Endothelial cell of umbilical vein (primary cell): ENCODE results near the gene PCLO. TPM values are rescaled to one million over a fixed set of nuclear protein-coding genes. Genes with fewer than 3 reads are reported as not detected.

Experiments
- BruUV-seq: library from RNA; stranded (reverse); fragments of 400-500 nt; replicated peaks from 2 replicates; lab custom pipeline; 2021; lab: Mats Ljungman, UMichigan
- CTCF ChIA-PET: fragments of 300-600, 350-600 bp; sonication (Branson Sonifier 250); formaldehyde crosslinking; loops from one replicate; lab custom pipeline; 2021; ENCODE audit warnings: antibody characterized with exemption, inconsistent platforms; lab: Charles Lee
- POLR2A ChIA-PET: fragments of 300-600, 350-600 bp; sonication (Branson Sonifier 250); formaldehyde crosslinking; loops from one replicate; lab custom pipeline; 2021; ENCODE audit warnings: antibody characterized with exemption, inconsistent platforms; lab: Charles Lee
- DNase-seq: peaks from one replicate; pipeline ENCODE4 v3.0.0-alpha.2; 2011; ENCODE audit warnings: low read depth, low spot score
- FAIRE-seq: peaks from 2 replicates; lab custom pipeline; 2011; peaks lifted over from hg19 to GRCh38; lab: Jason Lieb, UNC
- H2AFZ ChIP-seq: 2 replicates; pipeline ENCODE4 v1.6.0; 2012; ENCODE audit warnings: low read depth, low read length, control low read depth, inconsistent platforms
- H3K27ac ChIP-seq: 2 replicates; pipeline ENCODE4 v1.5.1; 2011; ENCODE audit warnings: low read depth, mild to moderate bottlenecking, control low read depth, low read length, moderate library complexity; ENCODE audit not compliant: insufficient read depth
- H3K27me3 ChIP-seq, 2 experiments: 2 replicates each; pipeline versions ENCODE4 v1.6.0 to v1.6.1; 2011; ENCODE audit warnings: low read length in 2 of 2, mixed read lengths in 1 of 2; ENCODE audit not compliant: control insufficient read depth in 2 of 2, insufficient read depth in 2 of 2
- H3K36me3 ChIP-seq, 2 experiments: 2 replicates in 1 of 2; 3 replicates in 1 of 2; pipeline ENCODE4 v1.5.1; 2011; ENCODE audit warnings: low read length in 2 of 2, mild to moderate bottlenecking in 1 of 2, moderate library complexity in 1 of 2; ENCODE audit not compliant: control insufficient read depth in 2 of 2, insufficient read depth in 2 of 2; ENCODE audit errors: extremely low read depth in 1 of 2
- H3K4me1 ChIP-seq: 3 replicates; pipeline ENCODE4 v1.5.1; 2011; ENCODE audit warnings: mild to moderate bottlenecking, low read length; ENCODE audit not compliant: control insufficient read depth, insufficient read depth; ENCODE audit errors: extremely low read depth
- H3K4me2 ChIP-seq: 2 replicates; pipeline ENCODE4 v1.6.1; 2011; ENCODE audit warnings: low read length, control low read depth, mixed read lengths; ENCODE audit not compliant: insufficient read depth
- H3K4me3 ChIP-seq, 3 experiments: fragments of 200-600 bp in 1 of 3; sonication (generic), shearing (Covaris generic) in 1 of 3; replicated peaks in 1 of 3; 2 replicates each; pipeline ENCODE4 v1.5.1; 2011 to 2016; ENCODE audit warnings: control low read depth in 3 of 3, low read length in 3 of 3, mild to moderate bottlenecking in 2 of 3, inconsistent platforms in 1 of 3, low read depth in 1 of 3, moderate library complexity in 1 of 3; ENCODE audit not compliant: insufficient read depth in 1 of 3
- H3K79me2 ChIP-seq: 2 replicates; pipeline ENCODE4 v1.6.0; 2012; ENCODE audit warnings: low read length, inconsistent platforms; ENCODE audit not compliant: control insufficient read depth, insufficient read depth
- H3K9ac ChIP-seq: replicated peaks from 2 replicates; pipeline ENCODE3; 2011; ENCODE audit warnings: low read length, control low read depth; ENCODE audit not compliant: insufficient read depth; ENCODE audit errors: extremely low read depth
- H3K9me1 ChIP-seq: replicated peaks from 3 replicates; pipeline ENCODE4 v1.6.0; 2011; ENCODE audit warnings: mild to moderate bottlenecking, low read length; ENCODE audit not compliant: control insufficient read depth, insufficient read depth; ENCODE audit errors: extremely low read depth
- H3K9me3 ChIP-seq: replicated peaks from 2 replicates; pipeline ENCODE4 v1.5.1; 2012; ENCODE audit warnings: low read length, inconsistent platforms; ENCODE audit not compliant: control insufficient read depth, insufficient read depth
- H4K20me1 ChIP-seq: replicated peaks from 2 replicates; pipeline ENCODE3; 2011; ENCODE audit warnings: mild to moderate bottlenecking, low read length; ENCODE audit not compliant: control insufficient read depth, insufficient read depth; ENCODE audit errors: extremely low read depth
- EZH2 ChIP-seq: IDR thresholded peaks from 2 replicates; pipeline ENCODE4 v1.6.1; 2012; ENCODE audit warnings: borderline replicate concordance, low read depth, mild to moderate bottlenecking, moderate library complexity, low read length, inconsistent platforms; ENCODE audit not compliant: severe bottlenecking
- FOS ChIP-seq: IDR thresholded peaks from 2 replicates; pipeline ENCODE4 v1.6.1; 2011; ENCODE audit warnings: mild to moderate bottlenecking, low read length, moderate library complexity, borderline replicate concordance; ENCODE audit not compliant: insufficient read depth
- GATA2 ChIP-seq: IDR thresholded peaks from 2 replicates; pipeline ENCODE4 v1.7.0; 2011; ENCODE audit warnings: low read depth, mild to moderate bottlenecking, moderate library complexity, mixed read lengths, low read length; ENCODE audit not compliant: insufficient read length, insufficient read depth
- JUN ChIP-seq: IDR thresholded peaks from 2 replicates; pipeline ENCODE4 v1.6.1; 2011; ENCODE audit warnings: borderline replicate concordance, low read depth; ENCODE audit not compliant: insufficient read length, insufficient read depth
- MYC ChIP-seq: IDR thresholded peaks from one replicate; pipeline ENCODE4 v1.6.1; 2011; ENCODE audit warnings: mild to moderate bottlenecking, low read depth, low read length
- POLR2A ChIP-seq: IDR thresholded peaks from 2 replicates; pipeline ENCODE4 v1.6.1; 2012; ENCODE audit warnings: low read depth, mild to moderate bottlenecking, control low read depth, low read length
- POLR2AphosphoS5 ChIP-seq: IDR thresholded peaks from 2 replicates; pipeline ENCODE4 v1.6.1; 2012; ENCODE audit warnings: low read depth, mild to moderate bottlenecking, control low read depth, low read length, moderate library complexity; ENCODE audit not compliant: insufficient read depth
- dilution Hi-C: fragments of 300-500 bp; cut with MboI; formaldehyde crosslinking; loops from one replicate; pipeline ENCODE4 v1.15.0; 2019; ENCODE audit warnings: low sequenced_read_pairs; ENCODE audit not compliant: extremely low pct_ligation_motif_present
- intact Hi-C: fragments of 100-400 bp; cut with micrococcal nuclease; formaldehyde crosslinking; loops from one replicate; pipeline ENCODE4 v1.10.0; 2022
- polyA plus RNA-seq, 4 experiments: library from polyadenylated mRNA; depleted of rRNA in 3 of 4; stranded (reverse) in 3 of 4; unstranded in 1 of 4; fragments of >200 nt; gene quantifications; 2 replicates each; pipeline versions ENCODE4 v1.2.1 to v1.2.3, GENCODE V29; 2011 to 2012; ENCODE audit warnings: missing spikeins in 1 of 4
- total RNA-seq: library from RNA; stranded (reverse); gene quantifications from 2 replicates; pipeline ENCODE4 v1.2.3, GENCODE V29; 2021
- TF ChIP-seq, protein P1 (sequence below), 2 donors: IDR thresholded peaks; 1 replicate in 1 of 2; 2 replicates in 1 of 2; pipeline ENCODE4 v1.5.1; 2011; ENCODE audit warnings: low read length in 2 of 2, mild to moderate bottlenecking in 2 of 2, moderate library complexity in 2 of 2, control low read depth in 1 of 2, inconsistent platforms in 1 of 2, low read depth in 1 of 2; ENCODE audit not compliant: insufficient read depth in 1 of 2; ENCODE audit errors: extremely low read depth in 1 of 2
- TF ChIP-seq, protein P2 (sequence below): IDR thresholded peaks from 2 replicates; pipeline ENCODE4 v1.6.1; 2011; ENCODE audit not compliant: insufficient read depth, insufficient read length

The PCLO gene
- total and polyA plus RNA-seq, 2 donors (not counting 3 experiments of a cell fraction or from before 2014, with no cell fraction given): 0.04 to 0.75 TPM

DNA sequence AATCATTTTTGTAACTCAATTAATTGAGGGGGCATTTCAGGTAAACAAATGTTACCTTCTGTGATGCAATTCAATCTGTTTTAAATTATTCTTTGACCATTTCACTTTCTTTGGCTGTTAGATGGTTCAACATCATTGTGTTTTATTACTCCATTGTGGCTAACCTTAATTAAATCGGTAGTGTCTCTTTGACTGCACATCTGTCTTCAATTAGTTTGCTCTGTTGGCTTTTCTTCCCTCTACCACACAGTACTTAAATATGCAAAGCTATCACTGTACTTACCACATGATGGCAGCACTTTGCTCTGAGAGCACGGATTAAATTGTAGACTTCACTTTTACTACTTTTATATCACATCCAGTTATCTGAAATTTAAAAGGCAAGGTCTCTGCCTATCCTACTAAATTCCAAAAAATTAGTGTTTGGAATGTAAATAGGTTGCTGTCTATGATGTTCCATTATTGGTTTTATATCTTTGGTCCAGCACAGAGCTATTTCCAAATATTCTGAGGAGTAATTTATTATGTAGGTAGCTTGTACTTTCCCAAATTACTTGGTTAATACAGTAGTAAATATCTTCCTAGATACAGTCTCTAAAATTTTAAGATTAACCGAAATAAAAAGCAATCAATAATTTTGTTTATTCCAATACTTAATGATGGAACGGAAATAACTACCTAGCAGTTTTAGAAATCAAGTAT lies 352.0 kb downstream of the PCLO start:
- DNase-seq (peak; percentile 70), FAIRE-seq (no peak)
- intact Hi-C loops: loop anchor here (1.0 to 5.0 kb wide), 6 partner anchors 49 to 554 kb away; partner anchors contain the start of gene PCLO
- Histone ChIP-seq H3K36me3 (no peaks in the 10 kb centered on the region), H3K9me1 (no peaks in the 10 kb centered on the region), H3K4me1 (peaks cover 4% of the 10 kb centered on the region), H3K9me3 (no peaks in the 10 kb centered on the region), H3K27me3 (no peaks in the 10 kb centered on the region), H3K4me3 (no peak overlapping the region), H3K79me2 (no peaks in the 10 kb centered on the region), H3K4me2 (no peak overlapping the region), H2AFZ (no peak overlapping the region), H3K27ac (no peak overlapping the region), H3K9ac (no peak overlapping the region), H4K20me1 (no peaks in the 10 kb centered on the region)
- dilution Hi-C loops: no loop called here
- ChIA-PET CTCF (interaction anchor here (0.7 to 3.9 kb wide), 35 partner anchors 8 to 848 kb away, joined by 3 to 46 read pairs (median 4); partner anchors contain the start of gene PCLO), POLR2A (no interaction called here)
- no peak for TF ChIP-seq EZH2
- TF ChIP-seq, protein P1, sequence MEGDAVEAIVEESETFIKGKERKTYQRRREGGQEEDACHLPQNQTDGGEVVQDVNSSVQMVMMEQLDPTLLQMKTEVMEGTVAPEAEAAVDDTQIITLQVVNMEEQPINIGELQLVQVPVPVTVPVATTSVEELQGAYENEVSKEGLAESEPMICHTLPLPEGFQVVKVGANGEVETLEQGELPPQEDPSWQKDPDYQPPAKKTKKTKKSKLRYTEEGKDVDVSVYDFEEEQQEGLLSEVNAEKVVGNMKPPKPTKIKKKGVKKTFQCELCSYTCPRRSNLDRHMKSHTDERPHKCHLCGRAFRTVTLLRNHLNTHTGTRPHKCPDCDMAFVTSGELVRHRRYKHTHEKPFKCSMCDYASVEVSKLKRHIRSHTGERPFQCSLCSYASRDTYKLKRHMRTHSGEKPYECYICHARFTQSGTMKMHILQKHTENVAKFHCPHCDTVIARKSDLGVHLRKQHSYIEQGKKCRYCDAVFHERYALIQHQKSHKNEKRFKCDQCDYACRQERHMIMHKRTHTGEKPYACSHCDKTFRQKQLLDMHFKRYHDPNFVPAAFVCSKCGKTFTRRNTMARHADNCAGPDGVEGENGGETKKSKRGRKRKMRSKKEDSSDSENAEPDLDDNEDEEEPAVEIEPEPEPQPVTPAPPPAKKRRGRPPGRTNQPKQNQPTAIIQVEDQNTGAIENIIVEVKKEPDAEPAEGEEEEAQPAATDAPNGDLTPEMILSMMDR (IDR thresholded peaks at IDR 0.05; ENCODE audit: extremely low read depth in 1 of 2, insufficient read depth in 1 of 2, low read depth in 1 of 2, low read length in 2 of 2): peak; percentile 42 to 54
- BruUV-seq: no TSS peak

DNA sequence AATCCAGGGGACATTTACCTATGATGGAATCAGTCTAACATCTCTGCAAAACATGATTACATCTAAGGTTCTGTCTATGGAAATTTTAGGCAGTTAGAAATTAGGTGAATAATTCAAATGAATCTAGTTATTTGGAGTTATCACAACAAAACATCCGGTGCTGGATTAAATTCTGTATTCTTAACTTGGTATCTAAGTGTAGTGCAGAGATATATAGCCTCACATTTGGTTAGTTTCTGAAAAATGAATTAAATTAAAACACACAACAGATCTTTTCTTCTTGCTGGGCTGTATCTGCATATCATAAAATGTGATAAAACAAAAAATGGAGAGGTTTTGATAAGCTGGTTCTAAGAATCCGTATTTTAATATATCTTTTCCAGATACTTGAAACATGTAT lies 354.1 kb downstream of the PCLO start:
- Histone ChIP-seq H3K4me1 (peaks cover 13% of the 10 kb centered on the region), H2AFZ (no peak overlapping the region), H3K27ac (no peak overlapping the region), H3K36me3 (no peaks in the 10 kb centered on the region), H3K9me3 (no peaks in the 10 kb centered on the region), H3K27me3 (no peaks in the 10 kb centered on the region), H3K9me1 (no peaks in the 10 kb centered on the region), H4K20me1 (no peaks in the 10 kb centered on the region), H3K4me3 (no peak overlapping the region), H3K79me2 (no peaks in the 10 kb centered on the region), H3K4me2 (no peak overlapping the region), H3K9ac (no peak overlapping the region)
- ChIA-PET CTCF (interaction anchor here (0.8 to 2.7 kb wide), 6 partner anchors 9 to 264 kb away, joined by 3 to 11 read pairs (median 4); no protein-coding TSS in a partner anchor), POLR2A (no interaction called here)
- dilution Hi-C loops: no loop called here
- no TSS peak for BruUV-seq
- no peak for TF ChIP-seq GATA2
- TF ChIP-seq EZH2: no peak
- TF ChIP-seq POLR2AphosphoS5: no peak
- TF ChIP-seq, protein P1 (IDR thresholded peaks at IDR 0.05; ENCODE audit: extremely low read depth in 1 of 2, insufficient read depth in 1 of 2, low read depth in 1 of 2, low read length in 2 of 2): no peak
- TF ChIP-seq FOS: no peak
- TF ChIP-seq JUN: no peak
- TF ChIP-seq POLR2A: no peak
- TF ChIP-seq, protein P2, sequence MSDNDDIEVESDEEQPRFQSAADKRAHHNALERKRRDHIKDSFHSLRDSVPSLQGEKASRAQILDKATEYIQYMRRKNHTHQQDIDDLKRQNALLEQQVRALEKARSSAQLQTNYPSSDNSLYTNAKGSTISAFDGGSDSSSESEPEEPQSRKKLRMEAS: no peak
- no peak for TF ChIP-seq MYC
- FAIRE-seq (no peak), DNase-seq (no peak)
- intact Hi-C loops: loop anchor here (10.0 kb wide), 1 partner anchor 656 kb away; no protein-coding TSS in a partner anchor
